NCI-H748 (cell line): Measurements from ENCODE around the gene LDLRAD3.
A peak's percentile ranks its signal among the peaks of the same experiment; 100 is the strongest.

Experiments
- DNase-seq: peaks from one replicate; lab custom pipeline; 2025; ENCODE audit not compliant: unreplicated experiment; lab: John Stamatoyannopoulos, UW

LDLRAD3 gene

GRCh38 chr11:36224209-36224882 is 280.5 kb downstream of the LDLRAD3 start:
- no peak for DNase-seq

DNA sequence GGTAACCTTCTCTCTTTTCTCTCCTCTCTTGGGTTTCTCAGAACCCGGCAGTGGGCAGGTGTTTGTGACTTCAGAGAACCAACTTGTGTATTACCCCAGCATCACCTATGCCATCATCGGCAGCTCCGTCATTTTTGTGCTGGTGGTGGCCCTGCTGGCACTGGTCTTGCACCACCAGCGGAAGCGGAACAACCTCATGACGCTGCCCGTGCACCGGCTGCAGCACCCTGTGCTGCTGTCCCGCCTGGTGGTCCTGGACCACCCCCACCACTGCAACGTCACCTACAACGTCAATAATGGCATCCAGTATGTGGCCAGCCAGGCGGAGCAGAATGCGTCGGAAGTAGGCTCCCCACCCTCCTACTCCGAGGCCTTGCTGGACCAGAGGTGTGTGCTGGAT is 283.2 kb downstream of the LDLRAD3 start:
- no peak for DNase-seq

- no peak for DNase-seq
These were observed 284.8 kb downstream of the LDLRAD3 start for GRCh38 chr11:36228689-36229088.

DNA sequence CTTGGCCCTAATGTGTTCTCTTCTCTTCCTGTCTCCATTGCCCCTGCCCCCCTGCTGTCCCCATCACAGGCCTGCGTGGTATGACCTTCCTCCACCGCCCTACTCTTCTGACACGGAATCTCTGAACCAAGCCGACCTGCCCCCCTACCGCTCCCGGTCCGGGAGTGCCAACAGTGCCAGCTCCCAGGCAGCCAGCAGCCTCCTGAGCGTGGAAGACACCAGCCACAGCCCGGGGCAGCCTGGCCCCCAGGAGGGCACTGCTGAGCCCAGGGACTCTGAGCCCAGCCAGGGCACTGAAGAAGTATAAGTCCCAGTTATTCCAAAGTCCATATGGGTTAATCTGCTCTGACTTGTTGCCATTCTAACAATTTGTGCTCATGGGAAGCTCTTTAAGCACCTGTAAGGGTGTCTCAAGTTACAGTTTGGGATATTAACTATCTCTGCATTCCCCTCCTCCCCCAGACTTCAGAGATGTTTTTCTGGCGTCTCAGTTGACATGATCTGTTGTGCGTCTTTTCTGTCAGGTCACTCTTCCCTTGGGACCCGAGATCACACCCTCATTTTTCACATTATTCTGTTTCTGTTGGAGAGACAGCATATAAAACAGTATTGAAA is 285.3 kb downstream of the LDLRAD3 start:
- DNase-seq = no peak

GRCh38 chr11:36230779-36231699 is 287.2 kb downstream of the LDLRAD3 start:
- no peak for DNase-seq

- peak; percentile 79 for DNase-seq
These were observed 289.3 kb downstream of the LDLRAD3 start for GRCh38 chr11:36233204-36233603.

GRCh38 chr11:36234825-36235224 is 291.0 kb downstream of the LDLRAD3 start:
- no peak for DNase-seq

DNA sequence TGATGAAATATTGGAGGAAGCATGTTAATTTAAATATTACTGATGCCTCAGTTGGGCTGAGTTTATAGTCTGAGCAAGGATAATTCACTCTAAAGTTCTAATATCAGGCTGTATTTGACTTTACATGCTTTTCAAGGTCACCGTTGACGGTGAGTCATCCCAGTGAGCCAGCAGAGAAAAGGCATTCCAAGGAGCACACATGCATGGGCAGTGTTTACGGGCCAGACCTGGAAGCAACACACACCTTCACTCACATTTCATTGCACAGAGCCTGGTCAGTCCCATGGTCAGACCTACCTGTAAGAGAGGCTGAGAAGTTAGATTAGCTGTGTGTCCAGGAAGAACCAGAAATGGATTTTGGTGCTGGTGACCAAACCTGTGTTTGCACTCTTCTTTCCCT is 291.9 kb downstream of the LDLRAD3 start:
- no peak for DNase-seq

- DNase-seq = no peak
These were observed 293.5 kb downstream of the LDLRAD3 start for GRCh38 chr11:36237391-36237790.

- no peak for DNase-seq
These were observed 294.3 kb downstream of the LDLRAD3 start for GRCh38 chr11:36238036-36238631.

GRCh38 chr11:36238881-36239280 is 295.0 kb downstream of the LDLRAD3 start:
- no peak for DNase-seq

- DNase-seq = no peak
These were observed 295.8 kb downstream of the LDLRAD3 start for GRCh38 chr11:36239636-36240035.

- DNase-seq = no peak
These were observed 296.3 kb downstream of the LDLRAD3 start for GRCh38 chr11:36240173-36240572.

DNA sequence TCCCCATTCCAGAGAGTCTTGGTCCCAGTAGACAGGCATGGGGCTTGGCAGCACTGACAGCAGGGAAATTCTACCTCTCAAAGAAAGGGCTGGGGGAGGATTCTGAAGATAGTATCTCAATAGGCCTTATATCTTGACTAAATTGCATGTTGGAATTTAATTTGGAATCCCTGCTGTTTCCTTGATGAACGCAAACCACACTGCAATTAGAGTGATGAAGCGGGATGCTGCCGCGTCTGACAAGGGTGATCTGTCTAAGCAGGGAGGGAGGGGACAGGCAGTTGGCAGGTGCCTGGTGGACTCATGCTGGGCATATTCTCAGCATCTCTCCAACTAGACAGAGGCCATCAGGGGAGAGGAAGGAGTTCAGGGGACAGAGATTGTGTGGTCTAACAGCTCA is 296.9 kb downstream of the LDLRAD3 start:
- DNase-seq = peak; percentile 62

- no peak for DNase-seq
These were observed 297.6 kb downstream of the LDLRAD3 start for GRCh38 chr11:36241497-36241896.

GRCh38 chr11:36243641-36244040 is 299.8 kb downstream of the LDLRAD3 start:
- no peak for DNase-seq

- DNase-seq = no peak
These were observed 303.6 kb downstream of the LDLRAD3 start for GRCh38 chr11:36247493-36247892.

- DNase-seq = no peak
These were observed 304.6 kb downstream of the LDLRAD3 start for GRCh38 chr11:36248436-36248835.

DNA sequence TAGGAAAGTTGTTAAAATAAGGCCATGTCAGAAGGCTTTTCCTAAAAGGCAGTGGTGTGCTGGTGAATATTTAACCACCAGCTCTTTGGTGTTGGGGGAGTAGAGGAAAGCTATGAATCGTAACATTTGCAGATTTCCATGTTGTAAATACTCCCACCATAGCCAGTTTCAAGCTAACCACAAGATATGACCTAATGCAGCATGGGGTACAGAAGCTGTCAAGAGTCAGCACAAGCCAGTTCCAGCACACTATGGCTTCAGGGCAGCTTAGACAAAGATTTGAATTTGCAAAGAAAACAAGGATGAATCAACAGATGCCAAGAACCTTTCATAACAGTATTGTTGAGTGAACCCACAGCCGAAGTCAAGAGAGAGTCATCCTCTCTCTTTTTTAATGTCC is 305.4 kb downstream of the LDLRAD3 start:
- DNase-seq = no peak

GRCh38 chr11:36251823-36252222 is 308.0 kb downstream of the LDLRAD3 start:
- DNase-seq = no peak

GRCh38 chr11:36253238-36253637 is 309.4 kb downstream of the LDLRAD3 start:
- DNase-seq = no peak
